Effector memory CD8-positive, alpha-beta T cell (primary cell): ENCODE data around the gene PCARE.

Experiments
- ATAC-seq: fragments of 150-1000 bp; cut with Tn5 transposase; replicated peaks from 2 replicates; pipeline ENCODE4 v1.10.0; 2021; ENCODE audit warnings: mild to moderate bottlenecking, moderate library complexity
- DNase-seq, 3 experiments: peaks; one replicate each; pipeline ENCODE4 v3.0.0; 2021
- H3K27ac Mint-ChIP-seq, 2 donors: one replicate each; pipeline ENCODE4 v1.8.0; 2022; ENCODE audit warnings: mild to moderate bottlenecking in 2 of 2, mixed read lengths in 2 of 2, moderate library complexity in 2 of 2
- H3K27me3 Mint-ChIP-seq, 2 donors: one replicate each; pipeline ENCODE4 v1.8.0; 2022; ENCODE audit warnings: mixed read lengths in 2 of 2
- H3K36me3 Mint-ChIP-seq: one replicate; pipeline ENCODE4 v1.8.0; 2022; ENCODE audit warnings: mild to moderate bottlenecking, moderate library complexity, mixed read lengths; ENCODE audit not compliant: insufficient read depth
- H3K4me1 Mint-ChIP-seq, 2 donors: one replicate each; pipeline ENCODE4 v1.8.0; 2022; ENCODE audit warnings: low read depth in 2 of 2, mixed read lengths in 2 of 2
- H3K4me3 Mint-ChIP-seq, 2 donors: one replicate each; pipeline ENCODE4 v1.8.0; 2022; ENCODE audit warnings: mild to moderate bottlenecking in 2 of 2, mixed read lengths in 2 of 2, moderate library complexity in 2 of 2
- H3K9me3 Mint-ChIP-seq, 2 donors: one replicate each; pipeline ENCODE4 v1.8.0; 2022; ENCODE audit warnings: mixed read lengths in 2 of 2
- total RNA-seq, 9 experiments: gene quantifications; one replicate each; lab custom pipeline; 2026; lab: John Stamatoyannopoulos, UW

PCARE gene
- 0 to 0.17 (median 0) reads per million in 9 experiments for total RNA-seq

- Mint-ChIP-seq H3K9me3 (peaks cover 0 to 2% of the 10 kb centered on the region in 2 donors), H3K27ac (no peak within 1 kb of the TSS)
- no peak for DNase-seq
These were observed at the start of gene PCARE for GRCh38 chr2:29074411-29074810. Gene PCARE, minus strand, starts transcription at chr2:29074523. Its CDS starts 262 bp downstream, at chr2:29074261.

DNA sequence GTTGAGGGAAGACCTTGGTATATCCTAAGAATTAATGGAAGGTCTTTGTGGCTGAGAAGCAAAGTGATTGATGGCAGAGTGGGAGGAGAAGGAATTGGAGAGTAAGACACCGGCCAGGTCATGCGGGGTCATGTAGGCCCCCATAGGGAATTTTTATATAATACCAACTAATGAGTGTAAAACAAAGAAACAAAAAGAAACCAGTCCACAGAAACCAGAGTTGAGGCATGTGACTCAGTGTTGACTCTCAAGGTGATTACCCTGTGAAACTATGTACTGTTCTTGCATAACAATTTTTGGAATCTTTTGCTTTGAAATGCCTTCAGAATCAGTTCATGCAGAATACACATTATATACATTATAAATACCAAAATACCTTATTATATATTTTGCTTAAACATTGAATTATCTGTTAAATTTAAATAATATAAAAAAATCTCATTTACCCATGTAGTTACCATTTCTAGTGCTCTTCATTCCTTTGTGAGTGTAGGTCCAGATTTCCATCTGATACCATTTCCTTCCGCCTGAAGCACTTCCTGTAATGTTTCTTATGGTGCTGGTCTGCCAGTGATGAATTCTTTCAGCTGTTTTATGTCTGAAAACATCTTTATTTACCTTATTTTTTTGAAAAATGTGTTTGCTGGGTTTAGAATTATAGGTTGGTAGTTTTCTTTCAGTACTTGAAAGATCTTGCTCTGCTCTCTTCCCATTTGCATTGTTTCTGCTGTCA is 49.5 kb upstream of the PCARE start:
- H3K36me3 Mint-ChIP-seq, result peaks cover 50% of the 10 kb centered on the region
- DNase-seq (no peak), ATAC-seq (no peak)
- H3K27me3 Mint-ChIP-seq, result no peaks in the 10 kb centered on the region
- H3K4me3 Mint-ChIP-seq, result no peak overlapping the region
- H3K4me1 Mint-ChIP-seq, result peaks cover 28 to 48% of the 10 kb centered on the region in 2 donors
- no peak overlapping the region for H3K27ac Mint-ChIP-seq
- peaks cover 0 to 4% of the 10 kb centered on the region in 2 donors for H3K9me3 Mint-ChIP-seq

More at GRCh38 chr2:29074411-29074810, at the start of gene PCARE:
- H3K36me3 Mint-ChIP-seq, result no peaks in the 10 kb centered on the region
- H3K4me1 Mint-ChIP-seq, result no peaks in the 10 kb centered on the region
- ATAC-seq, result no peak
- H3K4me3 Mint-ChIP-seq, result no peak within 1 kb of the TSS
- no peaks in the 10 kb centered on the region for H3K27me3 Mint-ChIP-seq

- Mint-ChIP-seq H3K27ac (no peak overlapping the region), H3K36me3 (peaks cover 50% of the 10 kb centered on the region), H3K4me3 (no peak overlapping the region), H3K27me3 (no peaks in the 10 kb centered on the region), H3K9me3 (peaks cover 0 to 4% of the 10 kb centered on the region in 2 donors), H3K4me1 (peaks cover 33 to 65% of the 10 kb centered on the region in 2 donors)
- no peak for DNase-seq
- ATAC-seq, result no peak
These were observed 46.5 kb upstream of the PCARE start for GRCh38 chr2:29120846-29121245.

- Mint-ChIP-seq H3K4me3 (peak overlapping the region in 1 of 2 donors; percentile 24), H3K9me3 (peaks cover 0 to 4% of the 10 kb centered on the region in 2 donors), H3K27ac (peak overlapping the region; percentile 49 to 64), H3K27me3 (no peaks in the 10 kb centered on the region), H3K36me3 (peaks cover 39% of the 10 kb centered on the region), H3K4me1 (peaks cover 32 to 59% of the 10 kb centered on the region in 2 donors)
- no peak for ATAC-seq
- DNase-seq, result no peak
These were observed 44.9 kb upstream of the PCARE start for GRCh38 chr2:29119211-29119610.

DNA sequence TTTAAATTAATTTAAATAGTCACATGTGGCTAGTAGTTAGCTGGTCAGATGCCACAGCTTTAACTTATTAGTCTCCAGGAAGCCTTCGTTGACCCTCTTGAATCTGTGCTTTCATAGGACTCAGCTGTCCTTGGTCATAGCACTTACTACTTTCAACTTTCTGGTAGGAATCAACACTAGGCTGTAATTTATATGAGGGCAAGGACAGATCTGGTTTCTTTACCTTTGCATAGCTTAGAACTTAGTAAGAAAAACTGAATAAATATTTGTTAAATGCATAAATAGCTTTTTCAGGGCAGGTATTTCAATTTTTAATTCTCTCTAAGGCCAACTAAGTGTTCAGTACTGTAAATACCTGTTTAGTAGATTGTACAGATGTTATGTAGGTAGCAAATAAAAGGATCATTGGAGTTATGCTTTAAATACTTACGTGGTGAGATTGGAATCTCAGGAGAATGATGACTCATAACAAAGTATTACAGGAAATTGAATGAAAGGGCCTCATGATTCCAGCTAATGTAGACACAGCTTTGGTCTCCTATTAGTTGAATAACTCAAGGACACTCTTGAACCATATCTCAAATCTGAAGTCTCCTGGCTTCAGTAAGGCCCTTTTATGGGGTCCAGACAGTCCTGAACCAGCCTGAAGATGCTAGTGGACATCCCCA is 43.4 kb upstream of the PCARE start:
- H3K4me3 Mint-ChIP-seq, result peak overlapping the region; percentile 79 to 91
- H3K27me3 Mint-ChIP-seq, result no peaks in the 10 kb centered on the region
- peak overlapping the region; percentile 95 to 98 for H3K27ac Mint-ChIP-seq
- no peak for DNase-seq
- peaks cover 27 to 53% of the 10 kb centered on the region in 2 donors for H3K4me1 Mint-ChIP-seq
- no peaks in the 10 kb centered on the region for H3K9me3 Mint-ChIP-seq
- peaks cover 28% of the 10 kb centered on the region for H3K36me3 Mint-ChIP-seq
- ATAC-seq, result no peak

- Mint-ChIP-seq H3K27ac (peak overlapping the region; percentile 95 to 98), H3K9me3 (no peaks in the 10 kb centered on the region), H3K4me1 (peaks cover 25 to 53% of the 10 kb centered on the region in 2 donors), H3K4me3 (peak overlapping the region; percentile 79 to 91), H3K36me3 (peaks cover 15% of the 10 kb centered on the region), H3K27me3 (no peaks in the 10 kb centered on the region)
- DNase-seq, result peak; percentile 63 to 72 (median 66)
- peak; percentile 61 for ATAC-seq
These were observed 41.8 kb upstream of the PCARE start for GRCh38 chr2:29115797-29116781.

DNA sequence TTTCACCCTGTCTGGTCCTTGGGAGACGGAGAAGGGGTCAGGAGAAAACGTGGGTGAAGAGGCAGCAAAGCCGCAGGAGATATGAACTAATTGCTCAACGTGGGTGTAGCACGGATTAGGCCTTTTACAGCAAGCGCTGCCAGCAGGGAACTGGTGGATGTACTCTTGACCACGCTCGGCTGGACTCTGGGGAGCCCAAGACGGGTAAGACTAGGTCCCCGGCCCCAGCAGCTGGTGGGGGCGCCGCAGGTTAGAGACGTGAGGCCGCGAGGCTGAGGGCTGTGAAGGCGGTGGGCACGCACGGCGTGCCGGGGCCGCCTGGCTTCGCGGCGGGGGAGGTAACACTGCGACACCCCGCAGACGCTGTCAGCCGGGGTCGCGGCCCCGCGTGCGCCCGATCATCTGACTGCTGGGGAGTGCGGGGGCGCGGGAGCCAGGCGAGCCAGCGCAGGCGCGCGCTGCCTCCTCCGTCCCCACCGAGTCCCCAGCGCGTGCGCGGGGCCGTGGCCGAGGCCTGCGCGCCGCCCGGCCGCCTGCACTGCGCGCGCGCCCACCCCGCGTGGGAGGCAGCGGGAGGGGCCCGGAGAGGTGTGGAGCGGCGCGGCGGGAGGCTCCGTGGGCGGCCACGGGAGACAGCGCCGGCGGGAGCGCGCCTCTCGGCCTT is 40.8 kb upstream of the PCARE start, which contains the start of gene CLIP4:
Gene CLIP4, plus strand, starts transcription at position 470 of the 664 bp plus-strand sequence. CDS start 5,974 bp downstream, outside the sequence.
- peak within 1 kb of the TSS; percentile 91 to 96 for H3K4me3 Mint-ChIP-seq
- H3K9me3 Mint-ChIP-seq, result no peaks in the 10 kb centered on the region
- H3K27me3 Mint-ChIP-seq, result no peaks in the 10 kb centered on the region
- H3K4me1 Mint-ChIP-seq, result peaks cover 22 to 43% of the 10 kb centered on the region in 2 donors
- ATAC-seq, result peak; percentile 77
- H3K36me3 Mint-ChIP-seq, result peaks cover 15% of the 10 kb centered on the region
- H3K27ac Mint-ChIP-seq, result peak within 1 kb of the TSS; percentile 98
- DNase-seq, result peak; percentile 70 to 78 (median 73)

GRCh38 chr2:29114586-29114945 is 40.2 kb upstream of the PCARE start:
- Mint-ChIP-seq H3K27me3 (no peaks in the 10 kb centered on the region), H3K4me3 (peak overlapping the region; percentile 91 to 96), H3K36me3 (peaks cover 15% of the 10 kb centered on the region), H3K27ac (peak overlapping the region; percentile 96 to 98), H3K4me1 (peaks cover 18 to 40% of the 10 kb centered on the region in 2 donors), H3K9me3 (no peaks in the 10 kb centered on the region)
- DNase-seq, result no peak
- ATAC-seq, result no peak

DNA sequence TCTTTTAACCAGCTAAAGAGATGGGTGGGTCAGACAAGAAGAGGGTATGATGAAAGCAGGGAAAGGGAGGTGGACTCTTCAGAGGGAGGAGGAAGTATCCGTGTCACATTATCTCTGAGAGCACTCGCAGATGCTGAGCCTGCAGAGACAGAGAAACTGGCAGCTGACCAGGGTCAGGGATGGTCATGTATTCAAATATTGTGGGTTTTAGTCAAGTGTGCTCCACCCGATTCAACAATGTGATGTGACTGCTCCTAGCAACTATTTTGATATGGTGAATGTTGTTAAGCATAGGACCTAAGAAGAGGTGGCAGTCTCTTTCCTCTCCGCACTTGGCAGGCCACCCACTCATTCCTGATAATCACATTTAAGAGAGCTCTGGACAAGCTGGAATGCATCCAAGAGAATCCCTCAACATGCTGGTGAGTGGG is 39.6 kb upstream of the PCARE start:
- DNase-seq, result no peak
- peak overlapping the region; percentile 91 to 96 for H3K4me3 Mint-ChIP-seq
- peaks cover 14 to 33% of the 10 kb centered on the region in 2 donors for H3K4me1 Mint-ChIP-seq
- H3K27ac Mint-ChIP-seq, result peak overlapping the region; percentile 96 to 98
- peaks cover 15% of the 10 kb centered on the region for H3K36me3 Mint-ChIP-seq
- no peaks in the 10 kb centered on the region for H3K9me3 Mint-ChIP-seq
- no peak for ATAC-seq
- H3K27me3 Mint-ChIP-seq, result no peaks in the 10 kb centered on the region

- peaks cover 14 to 26% of the 10 kb centered on the region in 2 donors for H3K4me1 Mint-ChIP-seq
- no peaks in the 10 kb centered on the region for H3K9me3 Mint-ChIP-seq
- H3K27ac Mint-ChIP-seq, result peak overlapping the region in 1 of 2 donors; percentile 98
- peaks cover 15% of the 10 kb centered on the region for H3K36me3 Mint-ChIP-seq
- peak overlapping the region in 1 of 2 donors; percentile 91 for H3K4me3 Mint-ChIP-seq
- H3K27me3 Mint-ChIP-seq, result no peaks in the 10 kb centered on the region
- no peak for ATAC-seq
- no peak for DNase-seq
These were observed 38.8 kb upstream of the PCARE start for GRCh38 chr2:29113027-29113686.

- H3K9me3 Mint-ChIP-seq, result no peaks in the 10 kb centered on the region
These were observed 38.1 kb upstream of the PCARE start for GRCh38 chr2:29112379-29112778.

GRCh38 chr2:29110916-29111535 is 36.7 kb upstream of the PCARE start:
- H3K4me1 Mint-ChIP-seq, result peaks cover 6 to 7% of the 10 kb centered on the region in 2 donors
- DNase-seq (no peak), ATAC-seq (no peak)
- no peak overlapping the region for H3K4me3 Mint-ChIP-seq
- H3K27ac Mint-ChIP-seq, result no peak overlapping the region
- no peaks in the 10 kb centered on the region for H3K27me3 Mint-ChIP-seq
- no peaks in the 10 kb centered on the region for H3K9me3 Mint-ChIP-seq
- peaks cover 7% of the 10 kb centered on the region for H3K36me3 Mint-ChIP-seq

More at GRCh38 chr2:29112379-29112778, 38.1 kb upstream of the PCARE start:
- Mint-ChIP-seq H3K4me3 (no peak overlapping the region), H3K27me3 (no peaks in the 10 kb centered on the region), H3K36me3 (peaks cover 15% of the 10 kb centered on the region), H3K4me1 (peaks cover 14 to 19% of the 10 kb centered on the region in 2 donors), H3K27ac (no peak overlapping the region)
- no peak for ATAC-seq
- DNase-seq, result no peak
